Astrocyte (in vitro differentiated cells and primary cell): ENCODE measurements around the gene KDSR. TPM values are rescaled to one million over a fixed set of nuclear protein-coding genes. Genes with fewer than 3 reads are reported as not detected.
A peak's percentile ranks its signal among the peaks of the same experiment; 100 is the strongest.

Experiments
- DNase-seq: peaks from one replicate; pipeline ENCODE4 v3.0.0-alpha.2; 2010; ENCODE audit warnings: low read depth
- FAIRE-seq: peaks from 2 replicates; lab custom pipeline; 2011; peaks lifted over from hg19 to GRCh38; lab: Jason Lieb, UNC
- H2AFZ ChIP-seq: 2 replicates; pipeline ENCODE4 v1.6.0; 2012; ENCODE audit warnings: low read depth, low read length, inconsistent platforms
- H3K27ac ChIP-seq: 2 replicates; pipeline ENCODE4 v1.5.1; 2011; ENCODE audit warnings: low read depth, low read length, inconsistent platforms
- H3K27me3 ChIP-seq: 2 replicates; pipeline ENCODE4 v1.6.0; 2011; ENCODE audit warnings: low read length, inconsistent platforms; ENCODE audit not compliant: insufficient read depth
- H3K36me3 ChIP-seq: 2 replicates; pipeline ENCODE4 v1.5.1; 2011; ENCODE audit warnings: low read length, inconsistent platforms; ENCODE audit not compliant: insufficient read depth
- H3K4me1 ChIP-seq: 2 replicates; pipeline ENCODE4 v1.5.1; 2011; ENCODE audit warnings: low read length, inconsistent platforms; ENCODE audit not compliant: insufficient read depth
- H3K4me2 ChIP-seq: 2 replicates; pipeline ENCODE4 v1.6.0; 2012; ENCODE audit warnings: low read length, inconsistent platforms
- H3K4me3 ChIP-seq: 2 replicates; pipeline ENCODE4 v1.5.1; 2011; ENCODE audit warnings: low read depth, mild to moderate bottlenecking, low read length, inconsistent platforms; ENCODE audit not compliant: insufficient read depth
- H3K79me2 ChIP-seq: 2 replicates; pipeline ENCODE4 v1.6.0; 2012; ENCODE audit warnings: mild to moderate bottlenecking, low read length, inconsistent platforms; ENCODE audit not compliant: insufficient read depth
- H3K9ac ChIP-seq: 2 replicates; pipeline ENCODE4 v1.6.0; 2012; ENCODE audit warnings: mild to moderate bottlenecking, low read length, inconsistent platforms
- H3K9me3 ChIP-seq: 2 replicates; pipeline ENCODE4 v1.5.1; 2012; ENCODE audit warnings: low read depth, mild to moderate bottlenecking, low read length, inconsistent platforms; ENCODE audit not compliant: insufficient read depth
- H4K20me1 ChIP-seq: 2 replicates; pipeline ENCODE4 v1.6.0; 2012; ENCODE audit warnings: low read length, inconsistent platforms; ENCODE audit not compliant: insufficient read depth
- H3K27ac Mint-ChIP-seq: one replicate; pipeline ENCODE4 v1.8.0; 2021; ENCODE audit warnings: mild to moderate bottlenecking, mixed read lengths; ENCODE audit not compliant: unreplicated experiment
- H3K27me3 Mint-ChIP-seq: one replicate; pipeline ENCODE4 v1.8.0; 2021; ENCODE audit warnings: low read depth, mixed read lengths; ENCODE audit not compliant: unreplicated experiment
- H3K36me3 Mint-ChIP-seq: one replicate; pipeline ENCODE4 v1.8.0; 2021; ENCODE audit warnings: low read depth, mixed read lengths; ENCODE audit not compliant: unreplicated experiment
- H3K4me1 Mint-ChIP-seq: one replicate; pipeline ENCODE4 v1.8.0; 2021; ENCODE audit warnings: low read depth, mixed read lengths; ENCODE audit not compliant: unreplicated experiment
- H3K4me3 Mint-ChIP-seq: one replicate; pipeline ENCODE4 v1.8.0; 2021; ENCODE audit warnings: mild to moderate bottlenecking, moderate library complexity, mixed read lengths; ENCODE audit not compliant: unreplicated experiment
- H3K9me3 Mint-ChIP-seq: one replicate; pipeline ENCODE4 v1.8.0; 2021; ENCODE audit warnings: mild to moderate bottlenecking, mixed read lengths; ENCODE audit not compliant: unreplicated experiment
- EZH2 ChIP-seq: IDR thresholded peaks from 2 replicates; pipeline ENCODE4 v1.6.1; 2012; ENCODE audit warnings: mild to moderate bottlenecking, low read length, inconsistent platforms; ENCODE audit not compliant: insufficient read depth
- total RNA-seq: library from RNA; stranded (reverse); gene quantifications from 2 replicates; pipeline ENCODE4 v1.2.1, GENCODE V29; 2021
- TF ChIP-seq, protein P1 (sequence below): IDR thresholded peaks from 2 replicates; pipeline ENCODE4 v1.5.1; 2011; ENCODE audit warnings: low read depth, mild to moderate bottlenecking, inconsistent platforms, low read length, moderate library complexity; ENCODE audit not compliant: insufficient read depth

KDSR gene
- total RNA-seq, 1 donor from 2014 or later = 43.7 TPM

DNA sequence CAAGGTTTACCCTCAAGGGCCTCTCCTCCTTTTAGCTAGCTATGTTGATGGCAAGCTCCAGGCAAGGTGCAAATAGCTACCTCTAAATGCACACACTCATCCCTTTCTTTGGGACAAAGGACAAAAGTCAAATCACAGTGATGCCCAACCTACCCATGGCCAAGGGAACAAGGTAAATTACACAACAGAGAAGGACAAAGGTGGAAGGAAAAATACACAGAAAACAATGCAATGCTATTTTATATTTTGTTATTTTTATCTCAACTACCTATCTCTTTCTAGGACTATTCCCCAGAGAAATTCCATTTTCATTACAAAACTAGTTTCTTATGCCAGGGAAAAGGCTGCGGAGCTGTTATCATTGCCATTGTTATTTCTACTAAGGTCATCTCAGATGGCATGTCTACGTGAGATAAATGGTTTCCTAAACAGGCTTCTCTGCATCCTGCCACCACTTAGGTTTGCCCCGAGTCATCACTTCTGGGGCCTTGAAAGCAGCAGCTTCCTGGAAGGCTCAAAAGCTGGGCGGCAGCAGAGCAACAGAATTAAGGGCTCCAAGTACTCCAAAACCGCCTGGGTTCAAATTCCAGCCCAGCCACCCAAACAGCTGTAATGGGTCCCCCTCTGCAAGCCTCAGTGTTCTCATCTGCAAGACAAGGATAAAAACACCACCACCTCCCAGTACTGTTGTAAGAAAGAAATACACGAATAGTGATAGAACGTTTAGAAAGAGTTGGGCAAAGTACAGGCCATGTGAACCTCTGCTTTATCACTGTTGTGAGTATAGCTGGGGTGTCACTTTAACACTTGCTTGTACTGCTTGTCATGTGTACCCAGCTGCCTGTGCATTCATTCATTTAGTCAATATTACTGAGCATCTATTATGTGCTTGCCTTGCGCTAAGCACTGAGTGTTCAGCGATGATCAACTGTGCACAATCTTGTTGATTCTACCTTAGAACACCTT is 68.3 kb downstream of the KDSR start:
- Mint-ChIP-seq H3K4me1 (peaks cover 26% of the 10 kb centered on the region), H3K9me3 (no peaks in the 10 kb centered on the region), H3K4me3 (peak overlapping the region; percentile 36), H3K36me3 (no peaks in the 10 kb centered on the region), H3K27me3 (no peaks in the 10 kb centered on the region), H3K27ac (no peak overlapping the region)
- Histone ChIP-seq H3K9ac (no peak overlapping the region), H4K20me1 (no peaks in the 10 kb centered on the region), H3K4me3 (no peak overlapping the region), H3K9me3 (no peaks in the 10 kb centered on the region), H2AFZ (no peak overlapping the region), H3K79me2 (no peaks in the 10 kb centered on the region), H3K27me3 (no peaks in the 10 kb centered on the region), H3K4me1 (peaks cover 8% of the 10 kb centered on the region), H3K4me2 (no peak overlapping the region), H3K27ac (no peak overlapping the region), H3K36me3 (no peaks in the 10 kb centered on the region)
- DNase-seq (peak; percentile 28), FAIRE-seq (no peak)
- no peak for TF ChIP-seq EZH2
- TF ChIP-seq, protein P1, sequence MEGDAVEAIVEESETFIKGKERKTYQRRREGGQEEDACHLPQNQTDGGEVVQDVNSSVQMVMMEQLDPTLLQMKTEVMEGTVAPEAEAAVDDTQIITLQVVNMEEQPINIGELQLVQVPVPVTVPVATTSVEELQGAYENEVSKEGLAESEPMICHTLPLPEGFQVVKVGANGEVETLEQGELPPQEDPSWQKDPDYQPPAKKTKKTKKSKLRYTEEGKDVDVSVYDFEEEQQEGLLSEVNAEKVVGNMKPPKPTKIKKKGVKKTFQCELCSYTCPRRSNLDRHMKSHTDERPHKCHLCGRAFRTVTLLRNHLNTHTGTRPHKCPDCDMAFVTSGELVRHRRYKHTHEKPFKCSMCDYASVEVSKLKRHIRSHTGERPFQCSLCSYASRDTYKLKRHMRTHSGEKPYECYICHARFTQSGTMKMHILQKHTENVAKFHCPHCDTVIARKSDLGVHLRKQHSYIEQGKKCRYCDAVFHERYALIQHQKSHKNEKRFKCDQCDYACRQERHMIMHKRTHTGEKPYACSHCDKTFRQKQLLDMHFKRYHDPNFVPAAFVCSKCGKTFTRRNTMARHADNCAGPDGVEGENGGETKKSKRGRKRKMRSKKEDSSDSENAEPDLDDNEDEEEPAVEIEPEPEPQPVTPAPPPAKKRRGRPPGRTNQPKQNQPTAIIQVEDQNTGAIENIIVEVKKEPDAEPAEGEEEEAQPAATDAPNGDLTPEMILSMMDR = no peak

DNA sequence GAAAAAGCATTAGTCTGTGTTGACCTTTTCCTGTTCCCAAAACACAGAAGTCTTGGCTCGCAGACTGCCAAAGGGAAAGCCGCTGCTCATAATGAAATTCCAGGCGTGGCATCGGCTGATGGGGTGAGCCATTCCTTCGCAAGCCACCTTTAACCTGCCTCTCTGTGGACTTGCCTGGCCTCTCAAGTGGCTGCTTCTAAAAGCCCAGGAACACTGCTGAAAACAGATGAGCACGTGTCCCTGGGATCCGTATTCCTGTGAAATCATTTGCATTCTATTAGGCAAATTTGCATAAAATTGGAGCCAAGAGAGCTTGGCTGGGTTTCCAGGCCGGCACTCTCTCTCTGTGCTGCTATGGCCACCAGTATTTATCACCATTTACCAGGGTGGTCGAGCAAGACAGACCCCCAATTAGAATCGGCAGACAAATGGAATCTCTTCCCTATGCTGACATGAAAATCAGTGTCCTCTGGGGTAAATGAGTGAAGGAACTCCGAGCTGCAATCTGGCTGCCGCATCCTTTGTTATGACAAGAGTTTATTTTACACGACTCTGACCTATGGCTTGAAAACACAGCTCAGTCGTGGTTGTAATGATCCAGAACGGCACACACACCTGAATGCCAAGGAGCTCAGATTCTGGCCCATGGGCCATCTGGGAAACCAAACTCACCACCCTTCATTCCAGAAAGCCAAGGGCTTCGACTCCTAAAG is 69.2 kb downstream of the KDSR start:
- Histone ChIP-seq H3K9ac (no peak overlapping the region), H3K4me3 (no peak overlapping the region), H3K4me2 (peak overlapping the region; percentile 20), H3K36me3 (no peaks in the 10 kb centered on the region), H3K9me3 (no peaks in the 10 kb centered on the region), H3K27ac (no peak overlapping the region), H3K4me1 (peaks cover 8% of the 10 kb centered on the region), H4K20me1 (no peaks in the 10 kb centered on the region), H3K27me3 (no peaks in the 10 kb centered on the region), H2AFZ (peak overlapping the region; percentile 5), H3K79me2 (no peaks in the 10 kb centered on the region)
- no peaks in the 10 kb centered on the region for H3K9me3 Mint-ChIP-seq
- peaks cover 26% of the 10 kb centered on the region for H3K4me1 Mint-ChIP-seq
- no peak overlapping the region for H3K27ac Mint-ChIP-seq
- H3K27me3 Mint-ChIP-seq = no peaks in the 10 kb centered on the region
- DNase-seq (peak; percentile 7), FAIRE-seq (no peak)
- H3K36me3 Mint-ChIP-seq = no peaks in the 10 kb centered on the region
- TF ChIP-seq, protein P1 = no peak
- no peak for TF ChIP-seq EZH2
- H3K4me3 Mint-ChIP-seq = no peak overlapping the region
